Astrocyte of the spinal cord (primary cell): ENCODE measurements around the gene KIF20B.

Source experiments
- DNase-seq: peaks from one replicate; pipeline ENCODE4 v3.0.0; 2011; ENCODE audit warnings: low read depth, low spot score
- H3K4me3 ChIP-seq: 2 replicates; pipeline ENCODE4 v1.5.1; 2011; ENCODE audit warnings: low read depth, mild to moderate bottlenecking, low read length, moderate library complexity
- in situ Hi-C: cut with HindIII; loops from 2 replicates; pipeline ENCODE4 v1.10.0; 2017; ENCODE audit warnings: low sequenced_read_pairs
- TF ChIP-seq, protein P1 (sequence below): IDR thresholded peaks from 2 replicates; pipeline ENCODE4 v1.5.1; 2012; ENCODE audit warnings: low read depth, mild to moderate bottlenecking, low read length, inconsistent platforms

KIF20B gene

DNA sequence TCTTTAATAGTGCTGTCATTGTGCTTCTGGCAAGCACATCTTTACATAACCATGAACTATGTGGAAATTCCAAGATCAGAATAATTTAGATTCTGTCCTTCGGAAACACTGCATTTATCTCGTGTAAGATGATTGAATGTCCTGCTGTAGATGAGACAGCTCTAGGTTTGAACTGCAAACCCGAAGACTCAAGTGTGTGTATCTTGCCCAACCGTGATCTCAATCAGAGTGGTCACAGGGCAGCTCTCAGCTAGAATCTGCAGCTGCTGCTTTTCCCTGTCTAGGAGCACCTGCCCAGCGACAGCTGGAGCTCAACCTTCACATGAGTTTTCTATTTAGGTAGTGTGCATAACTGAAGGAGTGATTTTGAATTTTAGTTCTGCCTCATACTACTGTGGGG is 17.5 kb upstream of the KIF20B start:
- TF ChIP-seq, protein P1, sequence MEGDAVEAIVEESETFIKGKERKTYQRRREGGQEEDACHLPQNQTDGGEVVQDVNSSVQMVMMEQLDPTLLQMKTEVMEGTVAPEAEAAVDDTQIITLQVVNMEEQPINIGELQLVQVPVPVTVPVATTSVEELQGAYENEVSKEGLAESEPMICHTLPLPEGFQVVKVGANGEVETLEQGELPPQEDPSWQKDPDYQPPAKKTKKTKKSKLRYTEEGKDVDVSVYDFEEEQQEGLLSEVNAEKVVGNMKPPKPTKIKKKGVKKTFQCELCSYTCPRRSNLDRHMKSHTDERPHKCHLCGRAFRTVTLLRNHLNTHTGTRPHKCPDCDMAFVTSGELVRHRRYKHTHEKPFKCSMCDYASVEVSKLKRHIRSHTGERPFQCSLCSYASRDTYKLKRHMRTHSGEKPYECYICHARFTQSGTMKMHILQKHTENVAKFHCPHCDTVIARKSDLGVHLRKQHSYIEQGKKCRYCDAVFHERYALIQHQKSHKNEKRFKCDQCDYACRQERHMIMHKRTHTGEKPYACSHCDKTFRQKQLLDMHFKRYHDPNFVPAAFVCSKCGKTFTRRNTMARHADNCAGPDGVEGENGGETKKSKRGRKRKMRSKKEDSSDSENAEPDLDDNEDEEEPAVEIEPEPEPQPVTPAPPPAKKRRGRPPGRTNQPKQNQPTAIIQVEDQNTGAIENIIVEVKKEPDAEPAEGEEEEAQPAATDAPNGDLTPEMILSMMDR, result no peak
- no peak overlapping the region for H3K4me3 ChIP-seq
- DNase-seq, result no peak
- in situ Hi-C loops, result no loop called here

DNA sequence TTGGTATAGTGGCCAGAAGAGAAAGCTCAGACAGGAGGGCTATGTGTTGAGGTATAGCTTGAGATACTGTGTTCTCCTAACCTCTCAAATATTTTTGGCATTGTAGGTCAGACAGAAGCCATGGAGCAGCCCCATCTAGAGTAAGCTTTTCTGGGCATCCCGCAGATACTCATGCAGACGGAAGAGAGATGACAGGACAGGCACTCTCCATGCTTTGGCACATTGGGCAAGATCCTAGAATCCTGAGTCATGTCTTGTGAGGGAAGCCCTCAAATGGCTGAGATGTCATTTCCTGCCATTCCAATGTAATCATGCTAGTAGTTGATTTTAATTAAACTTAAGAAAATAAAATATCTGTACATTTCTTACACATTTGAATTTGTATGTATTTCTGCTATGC is 16.8 kb upstream of the KIF20B start:
- in situ Hi-C loops, result no loop called here
- TF ChIP-seq, protein P1, result no peak
- no peak for DNase-seq

DNA sequence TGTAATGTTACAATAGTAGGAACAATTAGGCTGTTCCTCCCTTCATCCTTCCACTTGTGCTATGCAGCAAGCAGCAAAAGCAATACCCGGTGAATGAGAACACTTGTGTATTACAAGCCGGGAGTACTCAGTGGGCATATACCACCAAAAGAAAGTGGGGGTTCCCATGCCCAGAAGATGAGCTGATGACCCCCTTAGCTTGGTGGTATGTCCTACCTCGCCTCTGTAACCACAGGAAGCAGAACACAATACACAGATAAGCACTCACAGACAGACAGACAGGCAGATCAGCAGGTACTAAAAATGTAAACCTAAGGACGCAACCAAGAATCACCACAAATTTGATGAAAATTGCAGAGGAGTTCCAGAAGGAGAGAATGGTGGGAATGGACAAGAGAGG is 15.5 kb upstream of the KIF20B start:
- DNase-seq, result no peak
- in situ Hi-C loops, result no loop called here
- TF ChIP-seq, protein P1, result no peak
- H3K4me3 ChIP-seq, result no peak overlapping the region

More for the DNA sequence above, 16.8 kb upstream of the KIF20B start:
- no peak overlapping the region for H3K4me3 ChIP-seq

DNA sequence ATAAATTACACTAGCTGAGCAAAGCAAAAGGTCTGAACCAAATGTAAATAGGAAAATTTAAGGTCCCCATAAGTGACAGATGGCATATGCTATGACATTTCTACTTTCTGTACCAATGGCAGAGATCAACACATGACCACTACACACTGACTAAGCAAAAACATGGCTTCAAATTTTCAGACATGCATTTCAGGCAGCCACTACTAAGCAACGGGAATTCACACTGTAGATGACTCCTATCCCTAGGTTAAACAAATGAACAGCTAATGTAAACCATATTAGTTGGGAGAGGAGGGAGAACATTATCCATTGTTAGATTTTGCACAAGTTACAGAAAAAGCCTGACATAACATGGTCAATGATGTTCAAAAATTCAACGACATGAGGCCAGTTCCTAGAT is 11.4 kb upstream of the KIF20B start:
- H3K4me3 ChIP-seq, result no peak overlapping the region
- TF ChIP-seq, protein P1, result no peak
- in situ Hi-C loops, result no loop called here
- no peak for DNase-seq

DNA sequence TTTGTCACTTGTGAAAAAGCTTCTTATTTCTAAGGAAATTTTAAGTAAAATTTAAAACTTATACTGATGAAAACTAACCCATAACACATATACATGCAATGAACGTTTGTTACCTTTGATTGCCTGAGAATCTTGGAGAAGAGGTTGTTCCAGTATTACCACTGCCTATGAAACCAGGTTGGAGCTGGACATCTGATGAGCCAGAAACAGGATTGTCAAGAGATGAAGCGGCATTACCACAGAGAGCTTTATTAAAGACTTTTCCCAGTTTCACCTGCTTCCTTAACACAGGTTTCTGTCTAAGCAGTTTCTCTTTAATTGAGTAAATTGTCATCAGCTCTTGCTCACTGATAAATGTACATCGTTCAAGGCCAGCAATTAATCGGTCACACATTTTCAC is 9.0 kb upstream of the KIF20B start:
- DNase-seq, result no peak
- no peak overlapping the region for H3K4me3 ChIP-seq
- TF ChIP-seq, protein P1, result no peak
- in situ Hi-C loops, result no loop called here

DNA sequence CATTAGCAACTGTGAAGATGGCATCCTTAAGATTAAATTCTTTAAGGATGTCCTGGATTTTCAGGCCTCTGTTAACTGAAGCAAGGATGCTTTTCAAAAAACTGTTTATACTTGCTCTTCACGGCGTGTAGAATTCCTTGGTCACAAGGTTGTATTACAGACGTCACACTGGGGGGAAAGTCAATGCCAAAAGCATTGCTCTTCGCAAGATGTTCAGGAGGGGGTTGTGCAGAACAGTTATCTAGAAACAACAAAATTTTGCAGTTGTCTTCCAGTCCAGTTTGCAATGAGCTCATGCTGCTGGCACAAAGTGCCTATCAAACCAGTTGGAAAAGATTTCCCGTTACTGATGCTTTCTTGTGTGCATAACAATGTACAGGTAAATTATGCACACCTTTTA is 8.2 kb upstream of the KIF20B start:
- TF ChIP-seq, protein P1, result no peak
- DNase-seq, result no peak
- in situ Hi-C loops, result no loop called here
- no peak overlapping the region for H3K4me3 ChIP-seq

DNA sequence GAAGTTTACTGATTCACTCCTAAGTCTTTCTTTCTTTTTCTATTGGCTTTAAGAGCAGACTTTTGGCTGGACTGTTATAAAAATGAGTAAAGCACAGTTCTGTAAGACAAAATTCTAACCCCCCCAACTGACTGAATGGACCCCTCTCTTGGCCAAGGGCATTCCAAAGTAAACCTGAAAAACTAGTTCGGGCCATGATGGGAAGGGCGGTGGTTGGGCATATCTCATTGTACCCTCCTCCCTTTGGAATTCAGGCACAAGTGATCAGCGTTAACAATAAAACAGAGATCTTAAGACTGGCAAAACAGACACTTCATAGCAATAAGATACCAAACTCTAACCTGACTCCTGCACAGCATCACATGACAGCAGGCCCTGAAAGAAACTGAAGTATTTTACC is 6.1 kb upstream of the KIF20B start:
- DNase-seq, result no peak
- H3K4me3 ChIP-seq, result no peak overlapping the region
- in situ Hi-C loops, result no loop called here
- TF ChIP-seq, protein P1, result no peak
